IPS DF 19.7 (cell line): Measurements from ENCODE around the gene SAMSN1.

Experiments
- DNase-seq: peaks from one replicate; pipeline ENCODE4 v3.0.0-alpha.2; 2013; ENCODE audit warnings: low read depth, low spot score

SAMSN1 gene

DNA sequence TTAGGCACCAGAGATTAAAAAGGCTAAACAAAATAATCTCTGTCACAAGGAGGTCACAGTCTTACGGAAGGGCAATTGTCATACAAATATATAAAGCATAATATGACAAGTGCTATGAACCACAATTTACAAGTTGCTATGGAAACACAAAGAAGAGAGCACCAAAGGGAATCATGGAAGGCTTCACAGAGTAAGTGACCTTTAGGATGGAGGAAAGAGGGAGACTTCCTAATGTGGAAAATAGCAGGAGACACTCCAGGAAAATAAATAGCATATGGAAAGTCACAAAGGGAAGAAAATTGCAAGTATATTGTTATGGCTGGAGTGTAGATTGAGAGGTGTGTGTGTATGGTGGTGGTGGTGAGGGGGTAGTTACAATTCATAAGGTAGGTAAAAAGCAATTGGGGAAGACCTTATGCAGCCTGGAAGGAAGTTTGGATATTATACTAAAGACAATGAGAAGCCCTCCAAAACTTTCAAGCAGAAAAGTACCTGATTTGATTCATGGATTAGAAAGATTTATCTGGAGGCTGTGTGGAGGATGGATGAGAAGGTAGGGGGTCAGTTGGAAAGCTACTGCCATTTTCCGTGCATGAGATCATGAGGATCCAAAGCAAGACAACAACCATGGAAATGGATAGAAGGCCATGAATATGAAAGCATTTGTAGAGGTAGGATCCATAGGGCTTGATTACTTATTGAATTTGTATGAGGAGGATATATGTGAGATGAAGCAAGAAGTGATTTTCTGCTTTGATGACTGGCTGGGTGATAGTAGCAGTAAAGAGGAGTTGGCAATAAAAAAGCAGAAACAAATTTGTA, 61.7 kb downstream of the SAMSN1 start:
- no peak for DNase-seq

DNA sequence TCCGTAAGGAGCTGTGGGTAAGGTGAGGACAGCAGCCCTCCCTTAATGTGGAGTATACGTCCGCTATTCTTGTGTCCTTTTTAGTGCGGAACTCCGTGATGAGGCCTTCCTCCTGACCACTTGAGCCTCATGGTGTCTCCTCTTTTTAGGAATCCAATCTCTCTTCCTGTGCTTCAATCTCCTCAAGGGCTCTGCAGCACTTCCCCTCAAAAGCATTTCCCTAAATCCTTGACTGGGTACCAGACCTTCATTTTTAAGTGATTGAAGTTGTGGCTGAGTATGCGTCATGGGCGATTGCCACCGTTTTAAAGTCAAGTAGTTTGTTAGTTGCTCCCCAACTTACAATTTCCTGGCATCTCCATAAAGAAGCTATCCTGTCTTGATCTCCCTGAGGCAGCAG, 62.8 kb downstream of the SAMSN1 start:
- DNase-seq, result no peak

DNA sequence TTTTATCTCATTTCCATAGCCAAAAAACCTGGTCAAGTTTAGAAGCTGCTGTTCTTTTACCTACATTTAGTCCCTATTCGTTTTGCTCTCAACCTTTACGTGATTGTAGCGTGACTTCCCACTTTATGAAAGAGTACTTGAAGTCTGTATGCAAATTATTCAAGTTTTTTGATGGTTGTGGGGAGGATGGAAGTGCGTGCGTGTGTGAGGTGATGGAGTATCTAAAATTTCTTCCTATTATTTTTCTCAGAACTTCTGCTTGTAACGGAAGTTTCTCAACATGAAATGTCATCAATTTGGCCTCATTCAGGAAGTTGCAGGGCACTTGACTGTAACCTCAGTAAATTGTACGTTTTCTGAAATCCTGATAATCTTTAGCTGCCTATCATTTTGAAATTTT, 64.0 kb downstream of the SAMSN1 start:
- no peak for DNase-seq

DNA sequence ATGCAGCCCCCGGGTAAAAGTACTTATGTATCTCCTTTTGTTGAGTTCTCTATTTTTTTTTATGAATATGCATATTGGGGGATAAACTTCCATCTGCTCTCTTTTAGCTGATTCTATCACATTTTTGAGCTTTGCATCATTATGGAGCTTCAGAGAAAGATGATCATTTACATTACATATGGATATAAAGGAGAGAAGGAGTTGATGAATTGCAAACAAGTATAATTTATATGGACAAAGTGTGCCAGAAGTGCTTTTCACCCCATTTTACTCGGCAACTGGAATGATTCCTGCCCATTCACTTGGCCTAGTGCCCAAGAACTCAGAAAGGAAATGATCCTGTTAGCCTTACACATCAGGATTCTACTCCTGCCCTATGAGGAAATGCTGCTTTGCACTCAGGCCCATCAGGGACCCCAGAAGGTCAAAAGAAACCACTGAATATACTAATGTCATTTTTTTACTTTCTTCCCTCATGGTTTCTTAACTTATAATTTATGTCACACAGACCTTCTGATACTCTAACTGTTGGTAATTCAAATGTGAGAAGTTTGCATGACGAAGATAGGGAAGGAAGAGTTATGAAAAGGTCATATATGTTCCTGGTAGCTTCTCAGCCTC, 65.6 kb downstream of the SAMSN1 start:
- DNase-seq, result no peak

DNA sequence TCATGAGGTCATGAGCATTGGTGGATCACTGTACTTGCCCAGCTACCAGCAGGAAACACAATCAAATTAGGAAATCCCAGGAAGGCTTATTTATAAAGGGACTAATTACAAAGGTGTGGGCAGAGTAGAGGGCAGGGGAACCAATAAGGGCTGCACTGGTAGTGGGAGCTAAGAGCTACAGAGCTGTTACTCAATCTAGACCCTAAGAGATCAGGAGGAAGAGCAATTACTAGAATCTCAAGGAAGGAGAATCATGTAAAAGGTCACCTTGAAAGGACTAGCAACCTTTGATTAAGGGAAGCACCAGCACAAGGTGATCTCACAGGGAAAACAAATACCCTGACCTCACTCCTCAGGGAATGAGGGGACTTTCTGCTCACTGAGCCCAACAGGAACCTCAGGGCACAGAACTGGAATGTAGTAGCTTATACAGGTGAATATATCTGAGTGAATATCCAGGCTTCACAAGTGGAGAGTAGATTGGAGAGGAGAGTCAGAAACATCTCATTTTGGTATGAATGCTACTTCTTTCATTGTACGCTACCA, 66.8 kb downstream of the SAMSN1 start:
- DNase-seq, result no peak

DNA sequence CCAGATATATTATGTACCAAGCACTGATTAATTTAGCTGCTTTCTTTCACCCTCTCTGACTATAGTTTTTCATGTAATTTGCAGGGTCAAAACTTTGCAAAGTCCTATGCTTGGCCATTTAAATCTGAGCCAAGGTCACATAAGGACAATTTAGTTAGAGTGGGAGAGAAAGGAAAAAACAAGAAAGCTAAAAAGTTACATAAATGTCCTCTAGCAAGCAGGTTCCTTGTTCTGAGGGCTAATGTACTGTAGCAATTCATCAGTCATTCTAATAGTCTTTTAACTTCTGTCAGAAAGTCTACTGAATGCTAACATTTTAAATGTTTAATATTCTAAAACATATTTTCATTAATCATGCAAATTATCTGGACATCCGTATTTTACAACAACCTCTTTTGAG, 68.3 kb downstream of the SAMSN1 start:
- DNase-seq, result no peak

DNA sequence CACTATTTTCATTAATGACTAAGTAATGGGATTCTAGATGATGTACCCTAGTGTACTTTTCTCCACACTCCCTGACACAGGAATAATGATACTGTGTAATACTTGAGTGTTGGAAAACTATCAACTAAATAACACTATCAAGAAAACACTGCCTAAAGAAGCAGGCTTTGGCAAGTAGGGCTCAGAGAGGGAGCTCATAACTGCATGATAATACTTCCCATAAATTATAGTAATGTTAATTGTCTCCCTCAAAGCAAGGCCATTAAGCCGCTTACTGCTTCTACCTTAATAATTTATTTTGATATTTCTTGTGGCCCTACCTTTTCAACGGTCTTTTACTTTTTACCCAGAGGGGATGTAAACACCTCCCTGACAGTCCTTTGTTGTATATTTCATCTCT, 69.0 kb downstream of the SAMSN1 start:
- DNase-seq, result no peak

DNA sequence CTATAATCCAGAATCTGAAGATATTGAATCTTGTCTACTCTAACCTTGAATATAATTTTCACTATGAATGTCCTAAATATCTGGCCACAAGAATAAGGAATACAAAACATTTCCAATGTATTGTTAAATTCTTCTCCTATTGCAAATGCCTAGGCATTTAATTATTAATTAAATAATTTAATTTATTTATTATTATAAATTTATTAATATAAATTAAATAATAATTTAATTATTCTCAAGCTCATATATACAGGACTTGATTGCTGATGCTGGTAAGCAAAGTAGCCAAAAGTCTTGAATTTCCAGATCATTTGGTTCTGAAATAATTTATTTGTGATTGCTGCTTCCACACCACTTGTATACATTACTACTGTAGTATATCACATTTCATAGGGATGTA, 71.1 kb downstream of the SAMSN1 start:
- no peak for DNase-seq

DNA sequence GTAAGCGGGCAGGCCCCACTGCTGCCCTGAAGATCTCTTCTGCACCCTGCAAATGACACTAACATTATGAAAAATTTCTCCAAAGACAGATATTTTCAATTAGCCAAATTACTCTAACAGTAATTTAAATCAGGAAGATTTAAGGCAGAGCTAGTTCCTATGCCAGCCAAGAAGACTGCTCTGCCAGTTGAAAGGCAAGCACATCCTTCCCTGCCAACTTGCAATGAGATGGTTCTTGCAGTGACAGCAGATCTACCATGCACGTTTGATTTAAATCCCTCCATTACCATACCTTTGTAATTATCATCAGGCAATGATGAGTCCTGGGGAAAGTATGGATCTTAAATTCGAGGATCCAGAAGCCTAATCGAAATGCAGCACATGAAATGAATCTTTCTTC, 76.5 kb downstream of the SAMSN1 start:
- DNase-seq, result no peak

DNA sequence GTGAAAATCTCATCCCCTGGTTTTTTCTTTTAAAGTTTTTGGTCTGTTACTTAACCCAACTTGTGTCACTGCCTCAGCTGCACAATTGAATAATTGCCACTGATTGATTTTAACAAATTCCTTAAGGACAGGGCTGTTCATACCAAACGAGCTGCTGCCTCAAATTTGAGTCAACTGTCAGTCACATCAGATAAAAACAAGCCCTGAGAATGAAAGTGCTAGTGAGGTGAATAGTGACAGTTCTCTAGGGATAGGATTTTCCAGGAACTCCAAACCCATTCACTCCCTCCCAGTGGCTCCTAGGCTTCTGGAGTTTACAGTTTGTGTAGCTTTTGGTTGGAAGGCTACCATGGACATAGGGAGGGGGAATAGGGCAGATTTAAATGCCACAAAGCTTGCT, 79.4 kb downstream of the SAMSN1 start:
- no peak for DNase-seq

DNA sequence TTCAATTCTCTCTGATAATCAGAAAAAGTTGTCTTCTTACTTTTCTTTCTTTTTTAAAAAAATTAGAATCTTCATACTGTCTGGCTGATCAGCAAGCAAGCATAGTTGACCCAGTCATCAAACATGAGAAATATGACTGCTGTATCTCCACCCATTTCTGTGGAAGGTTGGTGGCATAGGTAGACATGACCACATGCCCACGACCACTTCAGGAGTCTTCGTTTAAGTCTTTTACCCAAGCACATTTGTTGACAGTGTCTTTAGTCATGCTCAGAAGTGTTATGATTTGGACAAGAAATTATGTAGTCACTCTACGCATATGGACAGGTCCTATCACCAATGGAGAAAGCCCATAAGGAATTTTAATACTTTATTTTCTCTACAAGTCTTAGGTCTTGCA, 88.4 kb downstream of the SAMSN1 start:
- DNase-seq, result no peak

DNA sequence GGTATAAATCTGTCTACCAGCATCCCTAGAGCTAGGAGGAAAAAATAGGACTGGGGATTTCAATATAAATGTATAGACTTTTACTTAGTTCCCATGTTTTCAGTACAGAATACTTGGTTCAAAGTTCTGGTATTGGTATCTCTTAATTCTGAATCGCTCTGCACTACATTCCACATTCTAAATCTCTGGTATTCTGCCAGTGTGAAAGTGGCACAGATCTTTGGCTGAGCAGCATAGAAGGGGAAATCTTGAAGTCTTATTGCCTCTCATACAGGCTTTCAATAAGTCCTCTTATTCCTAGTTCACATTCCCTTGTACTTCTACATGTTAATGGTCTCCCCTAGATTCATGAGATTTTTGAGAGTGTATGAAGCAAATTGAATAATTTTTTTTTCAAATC, 89.2 kb downstream of the SAMSN1 start:
- DNase-seq, result no peak

DNA sequence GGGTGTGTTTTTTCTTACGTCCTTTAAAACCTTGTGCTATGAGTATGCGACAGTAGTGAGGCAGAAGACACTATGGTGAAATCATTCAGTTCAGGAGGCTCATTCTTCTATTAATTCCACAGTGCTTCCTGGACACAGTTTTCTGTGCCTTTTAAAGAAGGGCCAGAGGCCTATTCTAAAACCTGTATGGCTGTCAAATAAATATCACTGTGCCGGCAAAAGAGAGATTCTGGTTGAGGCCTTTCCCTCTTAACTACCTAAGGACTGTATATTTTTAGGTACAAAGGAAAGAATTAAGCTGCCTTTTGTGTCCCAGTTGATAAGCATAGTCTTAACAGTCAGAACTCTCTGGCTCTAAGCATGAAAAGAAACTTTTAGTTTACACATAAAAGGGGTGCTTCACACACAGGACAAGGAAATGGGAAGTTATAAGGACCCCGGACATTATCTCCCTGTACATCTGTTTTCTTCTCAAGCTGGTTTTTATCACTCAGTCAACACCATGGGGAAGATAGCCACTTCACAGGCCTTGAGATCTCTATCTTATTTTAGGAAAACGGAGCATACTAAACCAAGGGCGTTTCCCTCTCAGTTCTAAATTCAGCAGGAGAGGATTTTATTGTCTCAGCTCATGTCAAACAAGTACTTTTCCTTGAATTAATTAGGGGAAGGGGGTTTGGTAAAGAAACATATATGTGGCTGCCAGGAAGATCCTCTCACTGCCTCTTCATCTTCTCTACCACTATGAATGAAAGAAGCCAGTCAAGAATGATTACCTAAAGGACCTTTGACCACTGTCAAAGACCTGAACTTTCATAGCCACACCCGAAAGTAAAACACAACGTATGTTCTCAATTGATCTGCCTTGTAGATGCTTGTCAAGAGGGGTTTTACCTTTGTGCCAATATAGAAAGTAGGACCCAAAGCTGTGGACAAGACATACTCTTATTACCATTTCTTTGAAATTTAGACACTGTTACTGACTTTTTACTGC, 91.8 kb downstream of the SAMSN1 start:
- no peak for DNase-seq

DNA sequence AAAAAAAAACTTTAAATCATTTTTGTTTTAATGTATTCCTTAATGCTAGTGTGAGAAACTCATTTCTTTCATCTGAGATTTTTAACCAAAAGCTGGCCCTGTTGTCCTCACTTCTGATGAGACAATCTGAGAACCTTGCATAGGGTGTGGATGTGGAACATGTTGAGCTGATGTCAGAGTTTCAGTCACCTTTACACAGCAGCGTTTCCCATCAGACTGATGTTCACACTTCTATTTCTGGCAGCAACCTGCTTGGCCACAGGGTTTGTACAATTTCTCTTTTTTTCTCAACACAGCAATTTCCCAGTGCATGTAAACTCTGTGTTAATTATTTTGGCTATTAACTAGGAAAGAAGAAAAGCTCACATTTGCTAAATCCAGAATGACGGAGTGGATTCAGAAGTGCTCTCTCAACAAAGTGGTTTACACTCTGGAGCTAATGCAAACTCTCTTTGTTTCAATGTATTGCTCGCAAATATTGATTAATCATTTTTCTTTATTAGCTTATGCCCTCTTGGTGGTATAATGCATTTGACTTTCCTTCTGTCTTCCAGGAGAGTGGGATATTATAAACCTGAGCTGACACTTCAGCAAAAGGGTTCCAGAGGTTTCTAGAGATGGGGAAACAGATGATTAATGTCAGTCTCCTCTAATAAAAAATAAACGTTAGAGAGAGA, 92.6 kb downstream of the SAMSN1 start:
- no peak for DNase-seq

DNA sequence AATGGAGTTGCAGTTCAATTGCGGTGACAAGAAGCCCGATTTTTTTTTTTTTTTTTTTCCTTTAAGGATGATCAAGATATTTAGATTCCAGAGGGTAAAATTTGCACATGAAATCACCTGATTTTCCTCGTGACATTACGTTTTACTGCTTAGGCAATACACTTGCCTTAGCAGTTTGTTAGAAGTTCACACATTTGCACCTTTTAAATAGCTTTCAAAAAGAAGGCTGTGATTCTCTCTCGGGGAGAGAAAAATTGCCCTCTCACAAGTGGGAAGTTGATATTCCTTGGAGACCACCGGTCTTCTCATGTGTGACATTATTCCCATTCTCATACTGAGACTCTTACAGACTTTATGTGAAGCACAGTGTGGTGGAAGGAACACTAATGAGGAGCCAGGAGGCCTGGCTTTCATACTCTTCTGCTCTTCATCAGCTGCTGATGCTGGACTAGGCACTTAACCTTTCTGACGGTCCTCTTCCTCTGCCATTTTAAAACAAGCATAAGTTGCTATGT, 93.3 kb downstream of the SAMSN1 start:
- DNase-seq, result no peak

DNA sequence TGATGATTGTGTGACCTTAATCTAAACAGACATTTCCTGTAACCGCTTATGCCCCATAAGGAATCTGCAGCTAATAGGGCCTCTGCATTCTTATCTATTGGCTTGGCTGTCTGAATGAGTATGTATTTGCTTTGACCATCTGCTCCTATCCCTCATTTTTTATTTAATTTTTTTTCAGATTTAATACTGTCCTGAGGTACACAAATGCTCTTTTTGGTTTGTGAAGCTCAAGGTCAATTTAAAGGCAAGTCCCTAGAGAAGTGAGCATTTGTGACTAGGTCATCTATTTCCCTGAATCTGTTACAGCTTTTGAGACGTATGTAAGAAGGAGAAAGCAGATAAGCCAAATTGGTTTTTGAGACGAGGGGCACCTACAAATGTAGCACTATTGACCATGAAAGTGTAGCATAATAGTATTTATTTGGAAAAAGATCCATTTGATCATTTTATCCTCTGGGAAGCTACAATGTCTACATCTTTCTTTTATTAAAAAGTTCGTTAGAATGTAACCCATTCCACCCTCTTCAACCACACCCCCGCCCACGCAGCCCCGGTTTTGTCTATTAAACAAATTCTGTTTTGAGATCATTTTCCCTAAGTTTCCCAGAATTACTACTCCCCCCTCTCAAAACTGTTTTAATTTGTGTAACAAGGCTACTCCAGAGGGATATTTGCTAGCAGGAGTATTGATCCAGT, 93.9 kb downstream of the SAMSN1 start:
- DNase-seq, result no peak

DNA sequence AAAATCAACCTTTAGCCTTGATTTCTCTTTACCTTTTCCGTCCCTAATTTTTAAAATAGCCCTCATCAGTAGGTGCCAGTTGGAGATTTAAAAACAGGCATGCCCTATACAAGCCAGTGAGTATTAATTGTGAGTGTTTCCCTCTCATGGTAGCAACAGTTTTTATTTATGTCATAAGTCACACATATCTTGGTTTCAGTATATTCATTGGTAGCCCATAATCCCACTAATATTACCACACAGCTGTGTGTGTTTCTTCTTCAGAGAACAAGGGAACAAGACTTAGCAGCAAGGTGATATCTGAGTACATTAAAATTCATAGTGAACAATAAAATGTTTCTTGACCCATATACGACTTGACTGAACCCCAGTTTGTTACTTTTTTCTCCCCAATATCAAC, 94.6 kb downstream of the SAMSN1 start:
- DNase-seq, result no peak

DNA sequence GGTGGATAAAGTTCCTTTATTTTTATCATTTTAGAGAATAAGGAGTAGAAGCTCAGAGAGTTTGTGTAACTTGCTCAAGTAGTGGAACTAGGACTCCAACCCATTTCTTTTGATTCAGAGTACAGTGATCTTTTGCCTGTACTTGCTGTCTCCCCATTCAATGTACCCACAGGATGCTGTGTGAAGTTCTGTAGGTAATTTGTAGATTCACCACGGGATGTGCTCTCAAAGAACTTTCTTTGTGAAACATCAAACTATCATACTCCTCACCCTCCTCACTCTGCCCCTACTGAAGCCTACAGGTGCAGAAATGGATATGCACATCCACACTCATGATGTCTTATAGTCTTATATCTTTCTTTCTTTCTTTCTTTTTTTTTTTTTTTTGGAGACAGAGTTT, 97.3 kb downstream of the SAMSN1 start:
- no peak for DNase-seq

DNA sequence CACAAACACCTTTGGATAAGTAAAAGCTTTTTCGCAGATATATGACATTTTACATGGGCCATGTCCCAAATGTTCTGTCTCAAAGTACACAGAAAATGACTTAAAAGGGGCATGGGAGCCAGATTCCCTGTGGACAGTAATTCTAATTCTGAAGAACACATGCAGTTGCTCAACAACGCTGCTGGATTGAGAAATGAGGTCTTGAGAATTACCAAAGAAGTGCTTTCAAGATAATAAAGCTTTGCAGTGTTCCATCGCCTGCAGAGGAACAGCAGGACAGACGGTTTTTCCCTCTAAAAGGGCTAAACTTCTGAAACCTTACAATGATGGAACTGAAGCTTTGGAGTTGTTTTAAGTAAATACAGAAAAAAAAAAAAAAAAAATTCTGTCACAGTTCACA, 107.9 kb downstream of the SAMSN1 start:
- DNase-seq, result no peak

DNA sequence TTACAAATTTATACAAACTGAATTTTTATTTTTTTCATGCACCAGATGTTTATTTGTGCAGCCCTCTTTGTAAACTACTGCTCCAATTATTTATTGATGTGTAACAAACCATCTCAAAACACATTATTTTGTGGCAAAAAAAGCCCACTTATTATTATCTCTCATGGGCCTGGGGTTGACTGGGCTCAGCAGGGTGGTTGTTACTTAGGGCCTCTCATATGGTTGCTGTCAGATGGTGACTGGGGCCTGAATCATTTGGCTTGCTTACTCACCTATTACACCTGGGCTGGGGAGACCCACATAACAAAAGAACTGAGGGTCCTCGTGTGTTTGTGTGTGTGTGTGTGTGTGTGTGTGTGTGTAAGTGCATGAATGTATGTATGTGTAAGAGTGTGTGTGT, 110.7 kb downstream of the SAMSN1 start:
- DNase-seq, result no peak
